Spleen (tissue), 7 donors: ENCODE results near the gene PEX7.

Experiments used
- CTCF ChIP-seq, 11 experiments: fragments of 200-600 bp in 7 of 11; fragments of 450-650 bp in 4 of 11; sonication (generic) in 4 of 11; IDR thresholded peaks in 8 of 11; conservative IDR thresholded peaks in 3 of 11; 1 replicate in 7 of 11; 2 replicates in 4 of 11; pipeline versions ENCODE4 v1.4.0 to v1.8.0; 2016 to 2021; ENCODE audit warnings: antibody characterized with exemption in 11 of 11, inconsistent platforms in 4 of 11, mild to moderate bottlenecking in 1 of 11
- POLR2AphosphoS5 ChIP-seq, 3 donors: sonication (generic); formaldehyde crosslinking; IDR thresholded peaks; one replicate each; pipeline ENCODE4 v1.5.1; 2017; ENCODE audit warnings: antibody characterized with exemption in 3 of 3
- donor health status: DM: no; HTN: no; CAD: no; lungs with moderate emphysema.
- donor health status: DM: no; HTN: no; CAD: no.
- donor health status: DM: no; HTN: no; CAD: no.

- TF ChIP-seq CTCF (IDR thresholded peaks at IDR 0.05 in 8 of 11, conservative IDR thresholded peaks at IDR 0.05 in 3 of 11) (peak in 10 of 11 experiments; percentile 57 to 88 (median 74)), POLR2AphosphoS5 (IDR thresholded peaks at IDR 0.05) (peak; percentile 87 to 92 (median 91))
Observed at GRCh38 chr6:136822376-136823127, at the start of gene PEX7.
